Measurements from ENCODE around the gene RABL6.
"Not testable (repeated sequence)": the region's sequence is repeated elsewhere in the genome, so short reads cannot be mapped to it uniquely, and the experiment has no call there.

RABL6 gene

DNA sequence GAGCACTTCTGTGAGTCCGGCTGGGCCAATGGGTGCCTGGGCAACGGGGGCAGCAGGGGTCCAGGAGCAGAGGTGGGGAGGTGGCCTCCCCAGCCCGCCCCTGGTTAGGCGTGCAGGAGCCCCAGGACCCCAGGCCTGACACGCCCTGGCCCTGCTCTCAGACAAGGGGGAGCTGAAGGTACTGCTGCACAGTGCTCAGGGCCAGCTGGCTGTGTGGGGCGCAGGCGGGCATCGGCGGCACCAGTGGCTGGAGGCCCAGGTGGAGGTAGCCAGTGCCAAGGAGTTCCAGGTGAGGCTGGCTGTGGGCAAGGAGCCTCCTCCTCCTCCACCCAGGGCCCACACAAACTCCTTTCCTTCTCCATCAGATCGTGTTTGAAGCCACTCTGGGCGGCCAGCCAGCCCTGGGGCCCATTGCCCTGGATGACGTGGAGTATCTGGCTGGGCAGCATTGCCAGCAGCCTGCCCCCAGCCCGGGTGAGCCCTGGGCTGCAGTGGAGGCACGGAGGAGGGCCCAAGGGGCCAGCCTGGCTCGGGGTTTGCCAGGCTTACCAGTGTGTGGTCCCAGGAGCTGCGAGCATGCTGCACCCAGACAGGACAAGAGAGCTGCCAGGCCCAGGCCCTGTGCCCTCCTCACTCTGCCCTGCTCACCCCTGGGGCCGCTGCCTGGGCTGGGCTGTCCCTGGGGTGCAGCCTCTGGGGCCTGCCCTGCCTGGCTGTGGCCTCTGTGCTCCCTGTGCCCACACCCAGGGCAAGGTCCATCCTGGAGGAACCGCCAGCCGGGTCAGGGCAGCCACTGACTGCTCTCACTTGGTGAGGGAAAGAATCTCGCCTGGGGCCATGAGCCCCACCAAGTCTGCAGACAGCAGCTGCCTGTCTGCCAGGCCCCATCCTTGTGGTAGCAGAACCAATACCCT is 51.4 kb downstream of the RABL6 start:
- no peak for DNase-seq

DNA sequence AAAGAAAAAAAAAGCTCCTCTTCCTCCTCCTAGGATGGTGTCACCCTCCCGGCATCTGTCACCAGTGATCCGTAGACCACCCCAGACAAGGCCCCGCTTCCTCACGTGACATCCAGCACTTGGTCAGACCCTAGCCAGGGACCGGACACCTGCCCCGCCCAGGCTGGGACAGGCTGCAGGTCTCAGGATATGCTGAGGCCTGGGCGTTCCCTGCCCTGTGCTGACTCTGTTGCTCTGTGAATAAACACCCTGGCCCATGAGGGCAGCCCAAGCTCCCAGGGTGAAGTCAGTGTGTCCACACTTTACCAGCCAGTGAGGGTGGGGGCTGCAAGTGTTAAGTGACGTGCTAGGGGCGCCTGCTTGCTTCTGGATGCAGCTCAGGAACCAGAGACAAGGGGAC is 52.8 kb downstream of the RABL6 start:
- no peak for DNase-seq

DNA sequence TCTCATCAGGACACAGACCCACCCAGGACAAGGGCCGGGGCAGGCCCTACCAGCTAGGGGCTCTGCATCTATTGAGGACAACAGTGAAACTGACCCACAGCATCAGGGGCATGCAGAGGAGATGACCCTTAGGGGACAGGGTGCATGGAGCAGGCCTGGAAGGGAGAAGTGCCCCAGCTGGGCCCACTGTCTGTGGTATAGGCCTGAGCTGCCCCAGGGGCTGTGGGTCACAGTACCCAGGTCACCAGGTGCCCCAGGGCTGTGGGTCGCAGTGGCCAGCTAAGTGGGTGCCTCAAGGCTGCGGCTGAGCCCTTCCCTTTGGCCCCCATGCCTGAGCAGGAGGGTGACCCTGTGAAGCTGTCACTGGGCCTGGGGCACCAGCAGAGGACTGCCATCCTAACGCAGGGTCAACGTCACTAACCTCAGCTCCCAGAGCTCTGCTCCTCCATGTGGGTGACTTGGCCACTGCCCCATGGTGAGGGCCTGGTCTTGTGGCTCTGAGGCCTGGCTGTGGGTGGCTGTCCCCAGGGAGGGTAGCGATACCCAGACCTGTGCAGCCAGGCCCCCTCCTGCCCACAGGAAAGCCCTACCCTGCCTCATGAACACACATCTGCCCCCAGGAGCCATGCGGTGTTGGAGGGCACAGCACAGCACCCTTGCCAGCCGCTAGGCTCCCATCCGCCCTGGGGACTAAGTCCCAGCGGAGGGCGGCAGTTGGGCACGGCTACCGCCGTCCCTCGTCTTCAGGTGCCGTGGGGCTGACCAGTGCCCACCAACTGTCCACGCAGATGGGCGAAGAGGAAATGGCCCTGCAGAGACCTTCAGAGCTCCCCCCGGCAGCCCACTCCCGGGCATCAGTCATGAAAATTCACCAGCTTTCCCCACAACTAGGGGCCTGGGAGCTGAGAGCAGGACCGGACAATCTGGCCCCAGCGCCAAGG is 53.5 kb downstream of the RABL6 start:
- no peak for DNase-seq

DNA sequence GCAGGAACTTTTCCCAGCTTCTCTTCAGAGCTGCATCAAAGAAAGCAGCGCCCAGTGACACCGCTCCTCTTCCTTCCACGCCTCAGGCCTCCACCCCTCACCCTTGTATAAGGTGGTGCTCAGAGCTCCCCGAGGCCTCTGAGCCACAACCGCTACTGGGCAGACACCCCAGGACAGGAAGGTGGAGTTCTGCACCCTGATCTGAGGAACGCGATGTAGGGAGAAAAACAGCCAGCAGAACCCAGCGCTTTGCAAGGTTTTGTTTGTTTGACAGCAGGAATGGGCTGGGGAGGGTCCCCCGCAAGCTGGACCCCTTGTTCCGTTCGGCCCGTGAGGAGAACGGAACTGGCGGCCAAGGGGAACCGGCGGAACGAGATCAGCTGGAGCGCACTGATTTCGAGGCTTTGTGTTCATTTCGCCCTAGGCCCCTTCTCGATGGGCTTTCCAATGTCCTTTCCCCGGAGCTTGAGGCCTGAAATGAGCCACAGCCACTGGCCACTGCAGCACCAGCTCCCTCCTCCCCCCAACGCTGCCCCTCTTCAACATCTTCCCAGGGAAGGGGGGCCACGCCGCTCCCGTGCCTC is 54.2 kb downstream of the RABL6 start:
- no peak for DNase-seq

DNA sequence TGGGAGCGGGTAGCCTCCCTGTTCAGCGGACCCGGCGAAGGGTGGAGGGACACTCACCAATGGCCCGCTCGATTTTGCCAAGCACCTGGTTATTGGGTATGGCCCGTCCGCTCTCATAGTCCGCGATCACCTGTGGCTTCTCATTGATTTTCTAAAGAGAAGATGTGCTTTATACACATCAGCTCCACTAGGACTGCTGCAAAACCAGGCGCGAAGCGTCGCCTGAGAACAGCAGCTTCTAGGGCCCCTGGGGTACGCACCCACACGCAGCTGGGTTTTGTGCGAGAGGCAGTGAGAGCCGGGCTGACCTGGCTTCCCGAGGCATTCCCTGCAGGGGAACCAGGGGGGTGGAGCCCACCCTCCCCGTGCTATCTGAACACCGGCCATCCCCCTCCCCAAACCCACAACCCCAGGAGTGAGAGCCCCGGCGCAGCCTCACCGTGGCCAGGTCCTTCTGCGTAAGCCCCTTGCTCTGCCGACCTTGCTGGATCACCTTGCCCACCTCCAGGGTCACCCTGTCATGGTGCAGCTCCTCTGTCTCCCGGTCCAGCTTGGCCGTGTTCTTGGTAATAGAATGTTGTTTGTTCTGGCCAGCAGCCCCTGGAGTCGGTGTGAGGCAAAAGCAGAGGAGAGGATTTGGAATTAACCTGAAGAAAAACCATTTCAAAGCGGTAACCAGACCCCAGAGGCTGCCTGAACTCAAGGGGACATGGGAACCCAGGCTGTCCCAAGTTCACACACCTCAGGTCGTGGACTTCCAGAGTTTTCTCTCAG is 55.3 kb downstream of the RABL6 start:
- no peak for DNase-seq

DNA sequence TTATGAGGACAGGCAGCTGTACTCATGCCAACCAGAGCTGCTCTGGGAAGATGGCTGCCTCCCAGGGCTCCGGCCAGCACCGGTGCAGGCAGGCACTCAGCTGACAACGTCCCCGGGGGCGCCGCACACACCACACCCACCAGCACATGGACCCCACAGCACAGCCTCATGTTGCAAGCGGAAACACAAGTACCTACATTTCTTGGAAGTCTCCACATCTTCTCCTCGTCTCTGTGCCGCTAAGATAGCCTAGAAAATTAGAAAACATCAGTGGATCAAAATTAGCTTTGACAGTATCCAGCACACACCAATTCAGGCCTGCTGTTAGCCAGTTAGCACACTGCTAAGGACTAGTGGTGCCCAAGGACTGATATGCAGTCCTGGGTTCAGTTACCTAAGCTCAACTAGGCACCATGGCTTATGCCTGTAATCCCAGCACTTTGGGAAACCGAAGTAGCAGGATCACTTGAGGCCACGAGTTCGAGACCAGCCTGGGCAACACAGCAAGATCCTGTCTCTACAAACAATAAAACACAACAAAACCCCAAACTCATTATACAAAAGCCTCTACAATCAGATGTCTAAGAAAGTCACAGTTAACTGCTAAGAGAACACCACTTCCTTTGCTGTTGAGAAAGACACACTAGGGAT is 56.0 kb downstream of the RABL6 start:
- no peak for DNase-seq

DNA sequence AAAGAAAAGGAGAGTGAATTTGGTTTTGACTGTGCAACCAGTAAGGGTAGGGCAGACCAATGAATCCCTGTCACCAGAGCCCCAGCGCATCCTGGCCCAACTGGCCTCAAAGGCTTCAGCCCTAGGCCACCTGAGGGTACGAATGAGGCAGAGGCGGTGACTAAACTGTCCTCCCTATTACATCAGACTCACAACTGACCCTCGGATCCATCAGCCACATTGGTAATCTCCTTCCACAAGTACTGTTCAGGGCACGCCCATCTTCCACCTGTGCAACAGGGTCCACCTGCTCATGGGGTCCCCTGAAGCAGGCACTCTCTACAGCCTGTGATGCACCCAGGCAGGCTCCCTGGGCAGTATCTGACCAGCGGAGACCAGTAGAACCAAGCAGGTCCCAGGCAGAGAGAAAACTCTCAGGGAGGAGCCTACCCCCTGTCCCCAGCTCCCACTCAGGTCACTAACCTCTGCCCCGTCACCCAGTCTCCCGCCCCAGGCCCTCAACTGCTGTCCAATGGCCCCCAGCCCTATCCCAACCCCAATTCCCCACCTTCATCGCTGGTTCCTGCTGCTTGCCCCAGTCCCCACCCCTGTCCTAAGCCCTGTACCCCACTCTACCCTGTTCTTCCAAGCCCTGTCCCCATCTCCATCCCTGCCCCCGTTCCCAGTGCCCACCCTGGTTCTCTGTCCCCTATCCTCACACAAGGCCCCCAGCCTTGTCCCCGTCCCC is 57.5 kb downstream of the RABL6 start:
- DNase-seq: no peak

DNA sequence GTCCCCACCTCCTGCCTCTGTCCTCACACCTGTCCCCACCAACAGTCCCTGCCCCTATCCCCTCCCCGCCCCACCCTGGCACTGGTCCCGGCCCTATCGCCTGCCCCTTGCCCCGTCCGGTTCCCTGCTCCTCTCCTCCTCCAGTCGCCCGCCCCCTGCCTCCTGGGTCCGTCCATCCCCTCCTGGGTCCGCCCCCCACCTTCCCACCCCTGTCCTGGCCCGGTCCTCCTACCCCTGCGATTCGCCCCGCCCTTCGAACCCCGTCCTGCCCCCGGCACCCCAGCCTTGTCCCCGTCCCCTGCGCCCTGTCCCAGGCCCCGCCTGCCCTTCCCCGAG is 58.0 kb downstream of the RABL6 start:
- no peak for DNase-seq

DNA sequence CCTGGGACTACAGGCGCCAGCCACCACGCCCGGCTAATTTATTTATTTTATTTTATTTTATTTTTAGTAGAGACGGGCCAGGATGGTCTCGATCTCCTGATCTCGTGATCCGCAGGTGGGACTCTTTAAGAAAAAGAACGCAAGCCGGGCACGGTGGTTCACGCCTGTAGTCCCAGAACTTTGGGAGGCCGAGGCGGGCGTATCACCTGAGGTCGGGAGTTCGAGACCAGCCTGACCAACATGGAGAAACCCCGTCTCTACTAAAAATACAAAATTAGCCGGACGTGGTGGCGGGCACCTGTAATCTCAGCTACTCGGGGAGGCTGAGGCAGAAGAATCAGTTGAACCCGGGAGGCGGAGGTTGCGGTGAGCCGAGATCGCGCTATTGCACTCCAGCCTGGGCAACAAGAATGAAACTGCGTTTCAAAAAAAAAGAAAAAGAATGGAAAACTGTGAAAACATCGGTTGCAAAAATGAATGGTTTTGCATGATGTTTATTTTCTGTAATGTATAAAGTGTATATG is 59.2 kb downstream of the RABL6 start:
- DNase-seq: not testable (repeated sequence)

DNA sequence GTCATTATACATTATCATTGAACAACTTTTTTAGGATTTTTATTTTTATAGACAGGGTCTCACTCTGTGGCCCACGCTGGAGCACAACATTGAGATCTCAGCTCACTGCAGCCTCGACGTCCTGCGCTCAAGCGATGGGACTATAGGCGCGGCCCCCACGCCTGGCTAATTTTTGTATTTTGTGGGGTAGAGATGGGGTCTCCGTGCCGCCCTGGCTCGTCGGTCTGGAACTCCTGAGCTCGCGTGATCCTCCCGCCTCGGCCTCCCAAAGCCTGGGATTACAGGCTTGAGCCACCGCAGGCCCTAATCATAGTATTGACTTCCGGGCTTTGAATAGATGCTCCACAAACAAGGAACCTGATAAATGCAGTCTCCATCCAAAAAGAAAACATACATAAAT is 59.7 kb downstream of the RABL6 start:
- DNase-seq: no peak

DNA sequence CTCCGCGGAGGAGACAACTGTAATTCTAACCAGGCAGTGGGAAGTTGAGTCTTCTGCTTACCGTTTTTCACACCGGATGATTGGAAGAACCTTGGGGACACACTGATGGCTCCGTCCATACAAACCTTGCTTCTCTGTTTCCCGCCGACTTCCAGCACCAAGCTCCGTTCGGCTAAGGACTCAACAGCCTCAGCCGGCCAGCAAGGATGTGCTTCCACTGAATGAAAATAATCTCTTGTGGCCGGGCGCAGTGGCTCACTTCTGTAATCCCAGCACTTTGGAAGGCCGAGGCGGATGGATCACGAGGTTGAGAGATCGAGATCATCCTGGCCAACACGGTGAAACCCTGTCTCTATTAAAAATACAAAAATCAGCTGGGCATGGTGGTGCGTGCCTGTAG is 60.2 kb downstream of the RABL6 start:
- DNase-seq: no peak

DNA sequence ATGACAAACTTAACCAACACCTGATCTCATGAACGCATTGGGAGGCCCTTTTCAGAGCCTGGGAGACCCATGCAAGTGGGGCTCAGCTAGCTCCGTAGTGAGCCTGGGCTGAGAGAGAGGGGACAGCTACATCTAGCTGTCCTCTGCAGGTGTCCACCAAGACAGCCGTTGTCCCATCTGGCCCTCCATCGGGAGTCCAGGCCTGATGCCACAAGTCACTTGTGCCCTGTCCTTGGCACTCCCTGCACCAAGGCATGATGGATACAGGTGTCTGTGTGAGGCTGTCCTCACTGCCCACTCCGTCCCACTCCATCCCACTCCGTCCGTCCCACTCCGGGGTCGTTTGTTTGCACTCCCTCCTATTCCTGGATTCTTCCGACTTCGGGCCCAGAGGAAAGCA is 60.9 kb downstream of the RABL6 start:
- DNase-seq: no peak

DNA sequence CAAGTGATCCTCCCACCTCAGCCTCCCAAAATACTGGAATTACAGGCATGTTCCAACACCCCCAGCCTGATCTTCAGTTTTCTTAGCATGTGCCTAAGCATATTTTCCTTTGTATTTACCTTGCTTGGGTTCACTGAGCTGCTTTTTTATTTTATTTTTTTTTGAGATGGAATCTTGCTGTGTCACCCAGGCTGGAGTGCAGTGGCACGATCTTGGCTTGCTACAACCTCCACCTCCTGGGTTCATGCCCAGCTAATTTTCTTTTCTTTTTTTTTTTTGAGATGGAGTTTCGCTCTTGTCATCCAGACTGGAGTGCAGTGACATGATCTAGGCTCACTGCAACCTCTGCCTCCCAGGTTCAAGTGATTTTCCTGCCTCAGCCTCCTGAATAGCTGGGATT is 61.9 kb downstream of the RABL6 start:
- DNase-seq: not testable (repeated sequence)

DNA sequence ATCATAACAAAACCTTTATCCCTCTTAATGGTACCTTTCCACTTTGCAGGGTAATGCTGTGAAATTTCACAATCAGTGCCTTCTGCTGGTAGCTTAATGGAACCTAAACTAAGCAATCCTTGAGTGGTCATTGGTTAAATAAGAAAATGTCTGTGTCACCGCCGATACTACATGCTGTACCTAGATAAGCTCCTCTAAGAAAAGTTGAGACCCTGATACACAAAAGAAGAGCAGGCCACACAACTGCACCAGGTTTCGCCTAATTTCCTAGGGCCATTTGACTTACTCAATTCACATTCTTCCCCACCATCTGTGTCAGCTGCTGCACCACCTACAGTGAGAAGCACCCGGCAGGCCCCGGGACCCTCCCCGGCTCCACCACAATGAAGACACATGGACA is 67.4 kb downstream of the RABL6 start:
- DNase-seq: no peak

DNA sequence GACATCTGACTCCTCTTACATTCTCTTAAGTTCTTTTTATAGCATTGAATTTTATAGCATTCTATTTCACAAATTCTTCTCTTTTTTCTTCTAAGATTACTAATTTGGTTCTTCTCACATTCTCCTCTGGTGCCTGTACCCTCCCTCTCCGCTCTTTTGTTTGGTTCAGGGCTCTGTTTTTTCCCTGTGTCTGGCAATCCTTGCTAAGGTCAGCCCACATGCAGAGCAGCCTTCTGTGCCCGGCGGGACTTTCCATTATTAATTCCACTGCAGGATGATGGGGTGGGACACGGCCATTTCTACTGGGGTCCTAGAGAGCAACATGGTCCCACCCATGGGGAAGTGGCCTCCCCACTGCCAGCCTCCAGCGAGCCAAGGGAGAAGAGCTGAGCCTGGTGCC is 68.7 kb downstream of the RABL6 start:
- DNase-seq: no peak

DNA sequence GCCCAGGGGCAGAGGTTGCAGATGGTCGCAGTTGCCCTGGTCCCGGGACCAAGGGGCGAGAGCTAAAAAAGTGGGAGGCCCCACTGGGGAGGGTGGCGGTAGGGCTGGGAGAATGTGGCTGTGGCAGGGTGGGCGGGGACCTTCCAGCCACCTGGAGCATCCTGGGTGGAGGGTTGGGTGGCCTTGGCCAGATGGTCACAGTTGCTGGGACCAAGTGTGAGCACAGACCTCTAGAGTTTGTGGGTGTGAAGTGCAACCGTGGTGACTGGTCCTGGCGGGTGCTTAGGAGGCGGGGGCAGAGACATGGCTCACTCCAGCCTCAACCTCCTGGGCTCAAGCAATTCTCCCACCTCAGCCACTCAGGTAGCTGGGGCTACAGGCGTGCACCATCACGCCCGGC is 72.9 kb downstream of the RABL6 start:
- DNase-seq: no peak

DNA sequence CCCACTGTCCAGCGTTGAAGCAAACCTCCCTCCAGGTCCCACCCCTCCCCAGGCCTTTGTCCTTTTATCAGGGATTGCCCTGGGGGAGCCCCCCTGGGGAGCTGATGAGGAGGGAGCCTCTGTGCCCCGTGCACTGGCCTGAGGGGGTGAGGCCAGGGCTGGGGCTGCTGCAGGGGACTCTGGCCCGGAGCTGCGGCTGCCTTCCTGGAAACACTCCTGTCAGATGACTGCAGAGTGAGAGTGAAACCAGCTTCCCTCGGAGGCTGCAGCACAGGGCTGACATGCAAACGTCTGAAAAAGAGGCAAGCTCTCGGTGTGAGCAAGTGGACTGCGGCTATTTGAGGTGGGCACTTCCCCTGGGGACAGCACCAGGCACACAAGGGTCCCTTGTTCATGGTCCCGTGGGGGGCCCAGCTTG is 74.0 kb downstream of the RABL6 start:
- peak in 2 of 3 experiments; percentile 30 to 62 for DNase-seq

DNA sequence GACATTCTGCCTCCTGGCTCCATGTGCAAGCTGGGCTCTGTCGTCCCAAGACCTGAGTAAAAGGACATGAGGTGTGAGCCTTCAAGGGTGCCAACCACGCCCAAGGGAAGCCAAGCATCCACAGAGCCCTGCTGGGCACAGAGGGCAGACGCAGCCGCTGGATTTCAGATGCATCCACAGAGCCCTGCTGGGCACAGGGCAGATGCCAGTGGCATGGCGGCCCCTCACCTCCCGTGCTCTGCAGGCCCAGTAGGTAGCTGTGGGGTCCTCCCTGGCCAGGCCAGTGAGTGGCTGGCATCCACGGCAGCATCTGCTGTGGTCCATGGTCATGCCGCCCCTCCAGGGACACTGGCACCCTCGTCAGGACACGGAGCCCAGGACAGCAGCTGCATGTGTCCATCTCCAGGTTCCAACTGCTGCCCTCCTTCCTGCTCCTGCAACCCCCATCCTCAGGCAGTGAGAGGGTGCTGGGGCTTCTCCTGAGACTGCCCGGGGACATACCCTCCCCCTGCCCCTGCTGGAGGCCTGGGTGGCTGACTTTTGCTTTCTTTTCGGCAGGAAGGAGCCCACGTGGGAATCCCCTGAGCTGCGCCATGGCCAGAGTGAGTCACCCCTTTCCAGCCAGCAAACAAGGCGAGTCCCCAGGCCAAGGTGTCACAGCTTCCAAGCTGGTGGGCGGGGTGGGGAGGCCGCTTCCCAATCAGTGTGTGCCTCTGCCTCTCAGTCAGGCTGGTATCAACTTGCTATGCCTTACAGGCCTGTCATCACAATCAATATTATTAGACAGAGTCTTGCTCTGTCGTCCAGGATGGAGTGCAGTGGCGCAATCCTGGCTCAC is 74.6 kb downstream of the RABL6 start:
- DNase-seq: peak in 1 of 3 experiments; percentile 52

DNA sequence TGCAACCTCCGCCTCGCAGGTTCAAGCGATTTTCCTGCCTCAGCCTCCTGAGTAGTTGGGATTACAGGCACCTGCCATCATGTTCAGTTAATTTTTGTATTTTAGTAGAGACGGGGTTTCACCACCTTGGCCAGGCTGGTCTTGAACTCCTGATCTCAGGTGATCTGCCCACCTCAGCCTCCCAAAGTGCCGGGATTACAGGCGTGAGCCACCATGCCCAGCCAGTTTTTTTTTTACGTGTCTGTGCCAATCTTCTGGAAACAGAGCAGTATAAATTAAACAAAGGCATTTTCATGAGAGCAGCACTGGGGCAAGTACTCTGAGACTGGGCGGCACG is 75.2 kb downstream of the RABL6 start:
- not testable (repeated sequence) for DNase-seq

DNA sequence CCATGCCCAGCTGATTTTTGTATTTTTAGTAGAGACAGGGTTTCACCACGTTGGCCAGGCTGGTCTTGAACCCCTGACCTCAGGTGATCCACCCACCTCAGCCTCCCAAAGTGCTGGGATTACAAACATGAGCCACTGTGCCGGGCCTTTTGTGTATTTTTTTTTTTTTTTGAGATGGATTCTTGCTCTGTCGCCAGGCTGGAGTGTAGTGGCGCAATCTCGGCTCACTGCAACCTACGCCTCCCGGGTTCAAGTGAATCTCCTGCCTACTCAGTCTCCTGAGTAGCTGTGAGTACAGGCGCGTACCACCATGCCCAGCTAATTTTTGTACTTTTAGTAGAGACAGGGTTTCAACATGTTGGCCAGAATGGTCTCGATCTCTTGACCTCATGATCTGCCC is 75.9 kb downstream of the RABL6 start:
- not testable (repeated sequence) for DNase-seq

Data from NCI-H1417 (cell line).